GM23338 (cell line): ENCODE results near the gene CCN6. TPM values are rescaled to one million over a fixed set of nuclear protein-coding genes. Genes with fewer than 3 reads are reported as not detected.
A peak's percentile ranks its signal among the peaks of the same experiment; 100 is the strongest.

ENCODE experiments used
- ATAC-seq: fragments of 200-7000 bp; cut with Tn5 transposase; 3 replicates; pipeline ENCODE4 v1.9.1; 2020
- DNase-seq: peaks from one replicate; pipeline ENCODE4 v3.0.0-alpha.2; 2015; ENCODE audit warnings: low spot score
- H2AFZ ChIP-seq: fragments of 200-600 bp; sonication (generic); 2 replicates; pipeline ENCODE4 v1.8.0; 2016; ENCODE audit warnings: antibody characterized with exemption, mild to moderate bottlenecking, moderate library complexity
- H3F3A ChIP-seq: fragments of 200-600 bp; sonication (generic); replicated peaks from 2 replicates; pipeline ENCODE4 v1.8.0; 2017; ENCODE audit warnings: antibody characterized with exemption, mixed run types, low read depth
- H3K27ac ChIP-seq: fragments of 200-600 bp; sonication (generic); 2 replicates; pipeline ENCODE4 v1.6.1; 2016; ENCODE audit warnings: low read depth
- H3K27me3 ChIP-seq: fragments of 200-600 bp; sonication (generic); 2 replicates; pipeline ENCODE4 v1.8.0; 2016; ENCODE audit warnings: mild to moderate bottlenecking, mixed run types, moderate library complexity; ENCODE audit not compliant: insufficient read depth
- H3K36me3 ChIP-seq: fragments of 200-600 bp; sonication (generic); 2 replicates; pipeline ENCODE4 v1.8.0; 2016; ENCODE audit warnings: mild to moderate bottlenecking; ENCODE audit not compliant: insufficient read depth
- H3K4me1 ChIP-seq: fragments of 200-600 bp; sonication (generic); 2 replicates; pipeline ENCODE4 v1.8.0; 2016; ENCODE audit warnings: mild to moderate bottlenecking, moderate library complexity; ENCODE audit not compliant: insufficient read depth
- H3K4me2 ChIP-seq: fragments of 200-600 bp; sonication (generic); 2 replicates; pipeline ENCODE4 v1.7.1; 2017; ENCODE audit warnings: mixed run types
- H3K4me3 ChIP-seq: fragments of 200-600 bp; sonication (generic); 2 replicates; pipeline ENCODE4 v1.6.1; 2016; ENCODE audit warnings: mixed run types
- H3K79me2 ChIP-seq: fragments of 200-600 bp; sonication (generic); replicated peaks from 2 replicates; pipeline ENCODE4 v1.8.0; 2017; ENCODE audit warnings: mild to moderate bottlenecking; ENCODE audit not compliant: insufficient read depth
- H3K9me2 ChIP-seq: fragments of 200-600 bp; sonication (generic); 2 replicates; pipeline ENCODE4 v1.8.0; 2017; ENCODE audit not compliant: insufficient read depth
- H4K20me1 ChIP-seq: fragments of 200-600 bp; sonication (generic); replicated peaks from 2 replicates; pipeline ENCODE4 v1.8.0; 2017; ENCODE audit warnings: mild to moderate bottlenecking; ENCODE audit not compliant: insufficient read depth
- H3K27ac Mint-ChIP-seq: 2 replicates; pipeline ENCODE4 v1.8.0; 2020; ENCODE audit warnings: inconsistent platforms, mild to moderate bottlenecking, moderate library complexity, mixed read lengths
- H3K27me3 Mint-ChIP-seq: 3 replicates; pipeline ENCODE4 v1.8.0; 2022; ENCODE audit warnings: low read depth, mild to moderate bottlenecking, moderate library complexity, mixed read lengths, inconsistent platforms; ENCODE audit not compliant: insufficient read depth, poor library complexity
- H3K36me3 Mint-ChIP-seq: 3 replicates; pipeline ENCODE4 v1.8.0; 2021; ENCODE audit warnings: low read depth, mild to moderate bottlenecking, inconsistent platforms, moderate library complexity, mixed read lengths
- H3K4me1 Mint-ChIP-seq: 3 replicates; pipeline ENCODE4 v1.8.0; 2020; ENCODE audit warnings: mild to moderate bottlenecking, inconsistent platforms, mixed read lengths
- H3K4me3 Mint-ChIP-seq: 3 replicates; pipeline ENCODE4 v1.8.0; 2021; ENCODE audit warnings: moderate library complexity, mild to moderate bottlenecking, inconsistent platforms, mixed read lengths
- H3K9me3 Mint-ChIP-seq: 3 replicates; pipeline ENCODE4 v1.8.0; 2020; ENCODE audit warnings: moderate library complexity, mild to moderate bottlenecking, inconsistent platforms, mixed read lengths
- CREB1 ChIP-seq: fragments of 250-450 bp; sonication (Bioruptor Pico); IDR thresholded peaks from 2 replicates; pipeline ENCODE4 v1.5.0; 2020; ENCODE audit warnings: low read depth, mild to moderate bottlenecking, moderate library complexity
- ETS1 ChIP-seq: IDR thresholded peaks from 2 replicates; pipeline ENCODE4 v1.6.1; 2016; ENCODE audit warnings: antibody characterized with exemption
- EZH2 ChIP-seq: fragments of 200-600 bp; sonication (generic); IDR thresholded peaks from one replicate; pipeline ENCODE4 v1.8.0; 2017; ENCODE audit warnings: antibody characterized with exemption, mild to moderate bottlenecking, low read depth; ENCODE audit not compliant: unreplicated experiment
- JUNB ChIP-seq: IDR thresholded peaks from one replicate; pipeline ENCODE4 v1.6.1; 2016; ENCODE audit warnings: antibody characterized with exemption; ENCODE audit not compliant: unreplicated experiment
- NANOG ChIP-seq: IDR thresholded peaks from 2 replicates; pipeline ENCODE4 v1.6.1; 2016; ENCODE audit warnings: antibody characterized with exemption, borderline replicate concordance
- ZNF114 ChIP-seq: fragments of 250-450 bp; sonication (Bioruptor Pico); IDR thresholded peaks from 2 replicates; pipeline ENCODE4 v1.5.0; 2020; ENCODE audit warnings: mild to moderate bottlenecking, moderate library complexity
- polyA plus RNA-seq: library from polyadenylated mRNA; unstranded; fragments of >200 nt; fragmentation: Nextera tagmentation; extraction: Ambion mirVana; gene quantifications from 2 replicates; pipeline ENCODE4 v1.2.1, GENCODE V29; 2016
- total RNA-seq: library from RNA; depleted of rRNA; stranded (reverse); fragments of >200 nt; shearing (Covaris generic); gene quantifications from 2 replicates; pipeline ENCODE4 v1.2.3, GENCODE V29; 2014
- TF ChIP-seq, protein P1 (sequence below), 2 experiments: fragments of 200-600 bp in 1 of 2; sonication (generic) in 1 of 2; conservative IDR thresholded peaks; 2 replicates each; pipeline versions ENCODE4 v1.5.1 to v1.6.1; 2016 to 2017; ENCODE audit warnings: antibody characterized with exemption in 2 of 2, low read depth in 2 of 2, mild to moderate bottlenecking in 2 of 2, moderate library complexity in 1 of 2
- TF ChIP-seq, protein P2 (sequence below): IDR thresholded peaks from one replicate; pipeline ENCODE4 v1.6.1; 2018; ENCODE audit warnings: antibody characterized with exemption; ENCODE audit not compliant: unreplicated experiment

The CCN6 gene
- total and polyA plus RNA-seq, 2 experiments from 2014 or later, result 0.65 TPM; not detected in 1

DNA sequence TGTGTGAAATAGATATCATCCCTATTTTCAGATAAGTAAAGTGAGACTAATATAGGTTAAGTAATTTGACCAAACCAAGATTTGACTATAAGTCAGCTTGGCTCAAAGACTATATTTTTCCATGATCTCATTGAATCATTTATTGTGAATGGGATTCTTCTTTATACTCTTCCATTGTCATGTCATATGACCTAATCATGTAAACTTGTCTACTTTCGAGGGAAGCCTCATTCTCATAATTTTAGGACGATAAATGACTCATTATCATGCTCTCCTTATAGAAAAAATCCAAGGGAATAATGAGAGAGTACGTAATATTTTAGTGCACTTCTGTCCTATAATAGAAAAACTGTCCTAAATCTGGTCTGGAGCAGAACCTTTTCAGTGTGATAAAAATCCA is 40.9 kb upstream of the CCN6 start (continued):
- no peak for TF ChIP-seq ETS1
- no peak for TF ChIP-seq EZH2
- TF ChIP-seq ZNF114, result no peak
- TF ChIP-seq CREB1 (CRISPR knock-in tag), result no peak
- TF ChIP-seq, protein P1, sequence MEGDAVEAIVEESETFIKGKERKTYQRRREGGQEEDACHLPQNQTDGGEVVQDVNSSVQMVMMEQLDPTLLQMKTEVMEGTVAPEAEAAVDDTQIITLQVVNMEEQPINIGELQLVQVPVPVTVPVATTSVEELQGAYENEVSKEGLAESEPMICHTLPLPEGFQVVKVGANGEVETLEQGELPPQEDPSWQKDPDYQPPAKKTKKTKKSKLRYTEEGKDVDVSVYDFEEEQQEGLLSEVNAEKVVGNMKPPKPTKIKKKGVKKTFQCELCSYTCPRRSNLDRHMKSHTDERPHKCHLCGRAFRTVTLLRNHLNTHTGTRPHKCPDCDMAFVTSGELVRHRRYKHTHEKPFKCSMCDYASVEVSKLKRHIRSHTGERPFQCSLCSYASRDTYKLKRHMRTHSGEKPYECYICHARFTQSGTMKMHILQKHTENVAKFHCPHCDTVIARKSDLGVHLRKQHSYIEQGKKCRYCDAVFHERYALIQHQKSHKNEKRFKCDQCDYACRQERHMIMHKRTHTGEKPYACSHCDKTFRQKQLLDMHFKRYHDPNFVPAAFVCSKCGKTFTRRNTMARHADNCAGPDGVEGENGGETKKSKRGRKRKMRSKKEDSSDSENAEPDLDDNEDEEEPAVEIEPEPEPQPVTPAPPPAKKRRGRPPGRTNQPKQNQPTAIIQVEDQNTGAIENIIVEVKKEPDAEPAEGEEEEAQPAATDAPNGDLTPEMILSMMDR (conservative IDR thresholded peaks at IDR 0.05; ENCODE audit: low read depth in 2 of 2), result no peak

- no peaks in the 10 kb centered on the region for H3F3A ChIP-seq
- Mint-ChIP-seq H3K9me3 (no peaks in the 10 kb centered on the region), H3K4me3 (no peak overlapping the region), H3K27me3 (no peaks in the 10 kb centered on the region), H3K36me3 (no peaks in the 10 kb centered on the region), H3K27ac (no peak overlapping the region), H3K4me1 (0 out of 3 replicates have a peak, but pooled peaks cover 2% of the 10 kb centered on the region)
- ATAC-seq (no peak), DNase-seq (no peak)
- no peaks in the 10 kb centered on the region for H4K20me1 ChIP-seq
- H3K9me2 ChIP-seq, result peaks cover 7% of the 10 kb centered on the region; the same call in 1 of the 2 replicates
- H3K36me3 ChIP-seq, result no peaks in the 10 kb centered on the region
- no peak overlapping the region for H3K4me2 ChIP-seq
- no peak overlapping the region for H3K4me3 ChIP-seq
- TF ChIP-seq JUNB, result no peak
- TF ChIP-seq, protein P2, sequence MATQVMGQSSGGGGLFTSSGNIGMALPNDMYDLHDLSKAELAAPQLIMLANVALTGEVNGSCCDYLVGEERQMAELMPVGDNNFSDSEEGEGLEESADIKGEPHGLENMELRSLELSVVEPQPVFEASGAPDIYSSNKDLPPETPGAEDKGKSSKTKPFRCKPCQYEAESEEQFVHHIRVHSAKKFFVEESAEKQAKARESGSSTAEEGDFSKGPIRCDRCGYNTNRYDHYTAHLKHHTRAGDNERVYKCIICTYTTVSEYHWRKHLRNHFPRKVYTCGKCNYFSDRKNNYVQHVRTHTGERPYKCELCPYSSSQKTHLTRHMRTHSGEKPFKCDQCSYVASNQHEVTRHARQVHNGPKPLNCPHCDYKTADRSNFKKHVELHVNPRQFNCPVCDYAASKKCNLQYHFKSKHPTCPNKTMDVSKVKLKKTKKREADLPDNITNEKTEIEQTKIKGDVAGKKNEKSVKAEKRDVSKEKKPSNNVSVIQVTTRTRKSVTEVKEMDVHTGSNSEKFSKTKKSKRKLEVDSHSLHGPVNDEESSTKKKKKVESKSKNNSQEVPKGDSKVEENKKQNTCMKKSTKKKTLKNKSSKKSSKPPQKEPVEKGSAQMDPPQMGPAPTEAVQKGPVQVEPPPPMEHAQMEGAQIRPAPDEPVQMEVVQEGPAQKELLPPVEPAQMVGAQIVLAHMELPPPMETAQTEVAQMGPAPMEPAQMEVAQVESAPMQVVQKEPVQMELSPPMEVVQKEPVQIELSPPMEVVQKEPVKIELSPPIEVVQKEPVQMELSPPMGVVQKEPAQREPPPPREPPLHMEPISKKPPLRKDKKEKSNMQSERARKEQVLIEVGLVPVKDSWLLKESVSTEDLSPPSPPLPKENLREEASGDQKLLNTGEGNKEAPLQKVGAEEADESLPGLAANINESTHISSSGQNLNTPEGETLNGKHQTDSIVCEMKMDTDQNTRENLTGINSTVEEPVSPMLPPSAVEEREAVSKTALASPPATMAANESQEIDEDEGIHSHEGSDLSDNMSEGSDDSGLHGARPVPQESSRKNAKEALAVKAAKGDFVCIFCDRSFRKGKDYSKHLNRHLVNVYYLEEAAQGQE, result no peak
- TF ChIP-seq NANOG, result no peak
- no peak for TF ChIP-seq EZH2
- TF ChIP-seq ZNF114, result no peak
- no peak for TF ChIP-seq ETS1
- no peaks in the 10 kb centered on the region for H3K27me3 ChIP-seq
- H3K4me1 ChIP-seq, result no peaks in the 10 kb centered on the region
- no peak overlapping the region for H3K27ac ChIP-seq
- 0 out of 2 replicates have a peak overlapping the region, but pooled peaks have one; percentile 63 for H2AFZ ChIP-seq
- no peaks in the 10 kb centered on the region for H3K79me2 ChIP-seq
Measured at GRCh38 chr6:112014483-112014882, 39.4 kb upstream of the CCN6 start.
